A673 (cell line): ENCODE data around the gene CNNM4. TPM values are rescaled to one million over a fixed set of nuclear protein-coding genes. Genes with fewer than 3 reads are reported as not detected.

Source experiments
- BruUV-seq: library from RNA; stranded (reverse); fragments of 400-500 nt; replicated peaks from 2 replicates; lab custom pipeline; 2021; lab: Mats Ljungman, UMichigan
- CTCF ChIA-PET: fragments of 300-600 bp; sonication (Branson Sonifier 250); formaldehyde crosslinking; loops from one replicate; lab custom pipeline; 2022; ENCODE audit warnings: antibody characterized with exemption; lab: Charles Lee
- POLR2A ChIA-PET: fragments of 300-600 bp; sonication (Branson Sonifier 250); formaldehyde crosslinking; loops from one replicate; lab custom pipeline; 2022; ENCODE audit warnings: antibody characterized with exemption; ENCODE audit not compliant: low non-redundant PET; lab: Charles Lee
- DNase-seq: peaks from one replicate; pipeline ENCODE4 v3.0.0-alpha.2; 2015; ENCODE audit warnings: low spot score
- H3K27ac ChIP-seq: fragments of 200-600 bp; sonication (generic); 2 replicates; pipeline ENCODE4 v1.5.1; 2016; ENCODE audit warnings: mixed run types, low read depth, mild to moderate bottlenecking, mixed read lengths, antibody characterized with exemption, low read length; ENCODE audit not compliant: poor library complexity, severe bottlenecking
- H3K27me3 ChIP-seq: fragments of 200-600 bp; sonication (generic); replicated peaks from 2 replicates; pipeline ENCODE4 v1.6.1; 2017; ENCODE audit warnings: mixed run types, low read depth, mild to moderate bottlenecking, mixed read lengths, antibody characterized with exemption, low read length; ENCODE audit not compliant: insufficient read depth, poor library complexity
- H3K36me3 ChIP-seq: fragments of 200-600 bp; sonication (generic); 2 replicates; pipeline ENCODE4 v1.6.1; 2016; ENCODE audit warnings: mixed run types, mild to moderate bottlenecking, mixed read lengths, antibody characterized with exemption, low read length; ENCODE audit not compliant: insufficient read depth, poor library complexity, severe bottlenecking
- H3K4me1 ChIP-seq: fragments of 200-600 bp; sonication (generic); 2 replicates; pipeline ENCODE4 v1.6.1; 2017; ENCODE audit warnings: mixed run types, mild to moderate bottlenecking, mixed read lengths, antibody characterized with exemption, low read length; ENCODE audit not compliant: insufficient read depth, poor library complexity, severe bottlenecking
- H3K4me3 ChIP-seq: fragments of 200-600 bp; sonication (generic); 2 replicates; pipeline ENCODE4 v1.5.1; 2016; ENCODE audit warnings: low read depth, mixed run types, mild to moderate bottlenecking, mixed read lengths, low read length; ENCODE audit not compliant: poor library complexity, severe bottlenecking
- H3K9me3 ChIP-seq: fragments of 200-600 bp; sonication (generic); 2 replicates; pipeline ENCODE4 v1.6.1; 2016; ENCODE audit warnings: mixed run types, low read depth, mild to moderate bottlenecking, mixed read lengths, antibody characterized with exemption, low read length; ENCODE audit not compliant: poor library complexity, severe bottlenecking
- CTCF ChIP-seq: fragments of 300-800, 200-600 bp; sonication (generic); conservative IDR thresholded peaks from 2 replicates; pipeline ENCODE4 v1.5.1; 2017; ENCODE audit warnings: low read depth, mild to moderate bottlenecking, antibody characterized with exemption, low read length, moderate library complexity, mixed read lengths
- EZH2 ChIP-seq: fragments of 200-600 bp; sonication (generic); IDR thresholded peaks from 2 replicates; pipeline ENCODE4 v1.6.1; 2017; ENCODE audit warnings: borderline replicate concordance, low read depth, mild to moderate bottlenecking, mixed read lengths, antibody characterized with exemption, low read length; ENCODE audit not compliant: poor library complexity, severe bottlenecking
- intact Hi-C: fragments of 100-400 bp; cut with micrococcal nuclease; formaldehyde crosslinking; loops from one replicate; pipeline ENCODE4 v1.10.0; 2022; ENCODE audit not compliant: unreplicated experiment
- total RNA-seq: library from RNA; stranded (reverse); gene quantifications from 2 replicates; pipeline ENCODE4 v1.2.3, GENCODE V29; 2021

Gene CNNM4
- total RNA-seq, 1 experiment from 2014 or later: 16.3 TPM

DNA sequence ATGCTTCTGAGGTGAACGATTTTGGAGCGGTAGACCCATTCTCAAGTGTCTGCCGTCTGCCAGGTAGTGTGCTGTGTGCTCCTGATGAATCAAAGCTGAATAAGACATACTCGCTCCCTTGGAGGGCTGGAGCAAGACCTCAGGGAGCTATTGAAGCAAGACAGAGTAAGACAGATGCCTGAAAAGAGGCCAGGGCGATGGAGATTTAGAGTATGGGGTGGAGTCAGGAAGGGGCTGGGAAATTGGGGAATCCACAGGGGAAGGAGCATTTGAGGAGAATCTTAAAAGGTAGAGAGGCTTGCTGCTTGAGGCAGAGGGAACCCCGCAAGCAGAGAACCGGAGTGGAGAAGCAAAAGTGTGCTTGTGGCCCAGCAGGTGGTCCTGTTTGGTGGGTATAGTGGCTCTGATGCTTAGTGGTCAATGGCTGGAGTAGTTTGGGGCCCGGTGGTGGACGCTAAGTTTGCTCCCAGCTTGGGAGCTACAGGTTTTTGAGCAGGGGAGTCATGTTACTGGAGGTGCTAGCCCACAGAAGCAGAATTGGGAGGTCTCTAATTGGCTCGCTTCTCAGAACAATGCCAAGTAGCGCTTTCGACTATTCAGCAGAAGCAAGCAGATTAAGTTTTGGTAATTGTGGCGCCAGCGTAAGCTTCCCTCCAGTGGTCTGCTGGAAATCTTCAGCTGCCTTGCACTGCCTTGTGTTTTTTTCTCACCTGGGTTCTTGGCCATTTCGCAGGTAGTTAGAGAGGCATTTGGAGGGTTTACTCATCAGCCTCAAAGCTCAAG, 2.0 kb downstream of the CNNM4 start:
- DNase-seq: peak; percentile 70
- Histone ChIP-seq H3K9me3 (no peaks in the 10 kb centered on the region), H3K27ac (peak overlapping the region; percentile 36), H3K36me3 (no peaks in the 10 kb centered on the region), H3K4me1 (peaks cover 22% of the 10 kb centered on the region), H3K4me3 (peak overlapping the region; percentile 58), H3K27me3 (no peaks in the 10 kb centered on the region)
- TF ChIP-seq EZH2 (no peak), CTCF (no peak)
- TSS peak; percentile 35 for BruUV-seq
- intact Hi-C loops: loop anchor here (5.0 to 10.0 kb wide), 2 partner anchors 125 to 158 kb away; partner anchors contain the start of gene KANSL3
- ChIA-PET POLR2A (interaction anchor here (0.6 kb wide), 1 partner anchor 153 kb away, joined by 3 read pairs; no protein-coding TSS in a partner anchor), CTCF (interaction anchor here (0.6 to 0.9 kb wide), 2 partner anchors 33 to 95 kb away, joined by 3 read pairs; partner anchors contain the start of gene ANKRD39)

- ChIA-PET POLR2A (interaction anchor here (0.6 kb wide), 1 partner anchor 154 kb away, joined by 3 read pairs; no protein-coding TSS in a partner anchor), CTCF (interaction anchor here (0.6 to 0.7 kb wide), 2 partner anchors 27 to 34 kb away, joined by 3 read pairs; no protein-coding TSS in a partner anchor)
- peak; percentile 54 for DNase-seq
- TF ChIP-seq EZH2 (no peak), CTCF (peak; percentile 70)
- peak overlapping the region; percentile 25 for H3K27ac ChIP-seq
- H3K36me3 ChIP-seq: no peaks in the 10 kb centered on the region
- BruUV-seq: no TSS peak
- H3K9me3 ChIP-seq: no peaks in the 10 kb centered on the region
- intact Hi-C loops: loop anchor here (5.0 to 10.0 kb wide), 2 partner anchors 126 to 159 kb away; partner anchors contain the start of gene KANSL3
- peaks cover 22% of the 10 kb centered on the region for H3K4me1 ChIP-seq
- H3K4me3 ChIP-seq: peak overlapping the region; percentile 58
- H3K27me3 ChIP-seq: no peaks in the 10 kb centered on the region
Measured at GRCh38 chr2:96763511-96764252, 3.0 kb downstream of the CNNM4 start.

DNA sequence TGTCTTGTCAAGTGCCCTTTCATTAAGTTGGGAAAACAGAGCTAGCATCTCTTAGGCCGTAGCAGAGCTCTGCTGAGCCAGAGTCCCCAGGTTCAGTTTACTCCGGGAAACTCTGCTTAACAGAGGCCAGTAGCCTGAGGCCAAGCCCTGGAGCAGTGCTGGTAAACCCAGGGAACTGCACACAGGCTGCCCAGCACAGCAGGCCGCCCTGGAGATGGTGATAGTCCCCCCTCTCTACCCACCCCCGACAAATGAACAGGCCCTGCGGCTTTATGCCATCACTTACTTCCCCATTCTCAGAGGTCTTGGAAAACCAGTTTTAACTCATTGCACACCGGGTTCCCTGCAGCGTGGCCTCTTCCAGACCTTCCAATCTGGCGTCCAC, 3.5 kb downstream of the CNNM4 start:
- H3K4me3 ChIP-seq: peak overlapping the region; percentile 58
- no peaks in the 10 kb centered on the region for H3K9me3 ChIP-seq
- H3K4me1 ChIP-seq: peaks cover 22% of the 10 kb centered on the region
- no peaks in the 10 kb centered on the region for H3K36me3 ChIP-seq
- no peak overlapping the region for H3K27ac ChIP-seq
- CTCF ChIA-PET: interaction anchor here (0.5 kb wide), 1 partner anchor 20 kb away, joined by 4 read pairs; no protein-coding TSS in a partner anchor
- TF ChIP-seq EZH2: no peak
- no peak for TF ChIP-seq CTCF
- H3K27me3 ChIP-seq: no peaks in the 10 kb centered on the region
- no TSS peak for BruUV-seq
- intact Hi-C loops: loop anchor here (5.0 to 10.0 kb wide), 2 partner anchors 127 to 159 kb away; partner anchors contain the start of gene KANSL3
- POLR2A ChIA-PET: interaction anchor here (0.6 kb wide), 1 partner anchor 198 kb away, joined by 3 read pairs; no protein-coding TSS in a partner anchor
- DNase-seq: no peak
